Keratinocyte (primary cell): Measurements from ENCODE around the gene DNPEP. TPM values are rescaled to one million over a fixed set of nuclear protein-coding genes. Genes with fewer than 3 reads are reported as not detected.

Experiments
- DNase-seq: peaks from one replicate; pipeline ENCODE4 v3.0.0-alpha.2; 2011; ENCODE audit warnings: low read depth, missing footprints, low spot score
- FAIRE-seq: peaks from 2 replicates; lab custom pipeline; 2011; peaks lifted over from hg19 to GRCh38; lab: Jason Lieb, UNC
- H2AFZ ChIP-seq: 2 replicates; pipeline ENCODE4 v1.6.0; 2012; ENCODE audit warnings: low read length, control low read depth, inconsistent platforms; ENCODE audit not compliant: control insufficient read depth
- H3K27ac ChIP-seq: 2 replicates; pipeline ENCODE4 v1.5.1; 2011; ENCODE audit warnings: low read length; ENCODE audit not compliant: control insufficient read depth, insufficient read depth
- H3K27me3 ChIP-seq: 3 replicates; pipeline ENCODE4 v1.6.0; 2011; ENCODE audit warnings: low read length; ENCODE audit not compliant: control insufficient read depth, insufficient read depth; ENCODE audit errors: extremely low read depth
- H3K36me3 ChIP-seq, 2 experiments: 2 replicates in 1 of 2; 3 replicates in 1 of 2; pipeline ENCODE4 v1.5.1; 2011; ENCODE audit warnings: low read length in 2 of 2, mild to moderate bottlenecking in 1 of 2; ENCODE audit not compliant: control insufficient read depth in 2 of 2, insufficient read depth in 2 of 2; ENCODE audit errors: extremely low read depth in 1 of 2
- H3K4me1 ChIP-seq: 3 replicates; pipeline ENCODE4 v1.5.1; 2011; ENCODE audit warnings: low read length; ENCODE audit not compliant: control insufficient read depth, insufficient read depth; ENCODE audit errors: extremely low read depth
- H3K4me2 ChIP-seq: 3 replicates; pipeline ENCODE4 v1.6.0; 2011; ENCODE audit warnings: low read depth, low read length; ENCODE audit not compliant: control insufficient read depth, insufficient read depth; ENCODE audit errors: extremely low read depth
- H3K4me3 ChIP-seq, 3 experiments: fragments of 200-600 bp in 1 of 3; sonication (generic) in 1 of 3; 2 replicates in 2 of 3; 3 replicates in 1 of 3; pipeline ENCODE4 v1.5.1; 2011 to 2016; ENCODE audit warnings: low read length in 3 of 3, mild to moderate bottlenecking in 3 of 3, control low read depth in 2 of 3, inconsistent platforms in 1 of 3, low read depth in 1 of 3, mixed read lengths in 1 of 3, mixed run types in 1 of 3, moderate library complexity in 1 of 3; ENCODE audit not compliant: control insufficient read depth in 2 of 3, insufficient read depth in 2 of 3; ENCODE audit errors: extremely low read depth in 1 of 3
- H3K79me2 ChIP-seq: 2 replicates; pipeline ENCODE4 v1.6.0; 2012; ENCODE audit warnings: low read length; ENCODE audit not compliant: control insufficient read depth, insufficient read depth
- H3K9ac ChIP-seq: 3 replicates; pipeline ENCODE4 v1.6.0; 2011; ENCODE audit warnings: low read length; ENCODE audit not compliant: control insufficient read depth, insufficient read depth; ENCODE audit errors: extremely low read depth
- H3K9me1 ChIP-seq: 3 replicates; pipeline ENCODE4 v1.6.0; 2011; ENCODE audit warnings: low read length; ENCODE audit not compliant: control insufficient read depth, insufficient read depth; ENCODE audit errors: extremely low read depth
- H3K9me3 ChIP-seq: 2 replicates; pipeline ENCODE4 v1.5.1; 2012; ENCODE audit warnings: low read depth, low read length; ENCODE audit not compliant: control insufficient read depth
- H4K20me1 ChIP-seq: 3 replicates; pipeline ENCODE4 v1.6.0; 2011; ENCODE audit warnings: low read length; ENCODE audit not compliant: control insufficient read depth, insufficient read depth; ENCODE audit errors: extremely low read depth
- CTCF ChIP-seq, 3 experiments: IDR thresholded peaks in 1 of 3; conservative IDR thresholded peaks in 1 of 3; optimal IDR thresholded peaks in 1 of 3; 2 replicates in 2 of 3; 3 replicates in 1 of 3; pipeline versions ENCODE3 to v1.5.1; 2011; ENCODE audit warnings: low read length in 3 of 3, mild to moderate bottlenecking in 3 of 3, moderate library complexity in 2 of 3, control low read depth in 1 of 3, inconsistent platforms in 1 of 3; ENCODE audit not compliant: insufficient read depth in 2 of 3; ENCODE audit errors: extremely low read depth in 1 of 3
- EZH2 ChIP-seq: IDR thresholded peaks from one replicate; pipeline ENCODE4 v1.6.1; 2012; ENCODE audit warnings: inconsistent platforms, mild to moderate bottlenecking, low read length, moderate library complexity
- dilution Hi-C: fragments of 300-500 bp; cut with MboI; formaldehyde crosslinking; loops from one replicate; pipeline ENCODE4 v1.7.0; 2020; ENCODE audit warnings: low sequenced_read_pairs; ENCODE audit not compliant: extremely low pct_ligation_motif_present
- polyA plus RNA-seq, 5 experiments: library from polyadenylated mRNA; depleted of rRNA in 3 of 5; stranded (reverse) in 3 of 5; stranded (forward) in 1 of 5; unstranded in 1 of 5; fragments of >200 nt; gene quantifications; 1 replicate in 1 of 5; 2 replicates in 3 of 5; 3 replicates in 1 of 5; pipeline versions ENCODE4 v1.2.1 to v1.2.3, GENCODE V29; 2011 to 2012; ENCODE audit warnings: missing spikeins in 2 of 5, low read depth in 1 of 5, low replicate concordance in 1 of 5

Gene DNPEP
- polyA plus RNA-seq, 1 donor (not counting 4 experiments of a cell fraction or from before 2014, with no cell fraction given) = 34.1 TPM

- Histone ChIP-seq H3K4me1 (no peaks in the 10 kb centered on the region), H3K9me1 (no peaks in the 10 kb centered on the region), H3K4me3 (no peak overlapping the region), H2AFZ (no peak overlapping the region), H4K20me1 (no peaks in the 10 kb centered on the region), H3K9me3 (no peaks in the 10 kb centered on the region), H3K36me3 (no peaks in the 10 kb centered on the region), H3K27me3 (peaks cover 29% of the 10 kb centered on the region), H3K9ac (no peak overlapping the region), H3K79me2 (no peaks in the 10 kb centered on the region), H3K27ac (no peak overlapping the region), H3K4me2 (no peak overlapping the region)
- no peak for DNase-seq
- no peak for TF ChIP-seq EZH2
- no peak for TF ChIP-seq CTCF (optimal IDR thresholded peaks at IDR 0.05 in 1 of 3, IDR thresholded peaks at IDR 0.05 in 1 of 3, conservative IDR thresholded peaks at IDR 0.05 in 1 of 3; ENCODE audit: extremely low read depth in 1 of 3, insufficient read depth in 2 of 3, low read length in 3 of 3)
- FAIRE-seq = no peak
- dilution Hi-C loops = no loop called here
Measured at GRCh38 chr2:219422952-219423534, 35.3 kb upstream of the DNPEP start.

GRCh38 chr2:219421323-219421722 is 33.6 kb upstream of the DNPEP start:
- TF ChIP-seq CTCF (optimal IDR thresholded peaks at IDR 0.05 in 1 of 3, IDR thresholded peaks at IDR 0.05 in 1 of 3, conservative IDR thresholded peaks at IDR 0.05 in 1 of 3; ENCODE audit: extremely low read depth in 1 of 3, insufficient read depth in 2 of 3, low read length in 3 of 3) (no peak), EZH2 (no peak)
- no peaks in the 10 kb centered on the region for H3K79me2 ChIP-seq
- H3K27me3 ChIP-seq = peaks cover 40% of the 10 kb centered on the region
- no peak overlapping the region for H2AFZ ChIP-seq
- H3K36me3 ChIP-seq = no peaks in the 10 kb centered on the region
- no peaks in the 10 kb centered on the region for H3K9me3 ChIP-seq
- H3K9ac ChIP-seq = no peak overlapping the region
- no peak for DNase-seq
- no peaks in the 10 kb centered on the region for H3K4me1 ChIP-seq
- FAIRE-seq = no peak
- H3K27ac ChIP-seq = no peak overlapping the region
- no peak overlapping the region for H3K4me2 ChIP-seq
- H4K20me1 ChIP-seq = no peaks in the 10 kb centered on the region
- H3K4me3 ChIP-seq = no peak overlapping the region
- H3K9me1 ChIP-seq = no peaks in the 10 kb centered on the region
- dilution Hi-C loops = no loop called here
